ENCODE results near the gene PKNOX1.

GRCh38 chr21:42956824-42957630 is 17.3 kb upstream of the PKNOX1 start:
- TF ChIP-seq POLR2A (IDR thresholded peaks at IDR 0.05) (no peak), CTCF (IDR thresholded peaks at IDR 0.05) (no peak)
